Sigmoid colon (tissue), 7 donors: ENCODE data around the gene ANKS1A. TPM values are rescaled to one million over a fixed set of nuclear protein-coding genes. Genes with fewer than 3 reads are reported as not detected.

Experiments used
- DNase-seq: peaks from one replicate; pipeline ENCODE4 v3.0.0-alpha.2; 2019
- H3K27ac ChIP-seq, 4 donors: fragments of 200-600 bp; sonication (generic); one replicate each; pipeline ENCODE4 v1.5.1; 2016 to 2019; ENCODE audit warnings: mild to moderate bottlenecking in 1 of 4
- H3K27me3 ChIP-seq, 3 donors: fragments of 200-600 bp; sonication (generic); one replicate each; pipeline ENCODE4 v1.5.1; 2019; ENCODE audit warnings: mild to moderate bottlenecking in 1 of 3
- H3K36me3 ChIP-seq, 4 donors: fragments of 200-600 bp; sonication (generic); one replicate each; pipeline ENCODE4 v1.5.1; 2016 to 2019
- H3K4me1 ChIP-seq, 4 donors: fragments of 200-600 bp; sonication (generic); one replicate each; pipeline ENCODE4 v1.5.1; 2017 to 2019
- H3K4me3 ChIP-seq, 4 donors: fragments of 200-600 bp; sonication (generic); one replicate each; pipeline ENCODE4 v1.5.1; 2017 to 2019; ENCODE audit warnings: mild to moderate bottlenecking in 2 of 4, moderate library complexity in 1 of 4
- H3K9me3 ChIP-seq, 4 donors: fragments of 200-600 bp in 3 of 4; sonication (generic) in 3 of 4; one replicate each; pipeline versions ENCODE4 v1.5.1 to v1.6.1; 2013 to 2019
- CTCF ChIP-seq, 4 experiments: fragments of 450-650 bp in 3 of 4; fragments of 200-600 bp in 1 of 4; IDR thresholded peaks; one replicate each; pipeline ENCODE4 v1.5.1; 2016 to 2019; ENCODE audit warnings: antibody characterized with exemption in 4 of 4, mild to moderate bottlenecking in 3 of 4, moderate library complexity in 2 of 4
- EP300 ChIP-seq, 4 donors: sonication (generic); formaldehyde crosslinking; IDR thresholded peaks; one replicate each; pipeline ENCODE4 v1.6.1; 2017; ENCODE audit warnings: antibody characterized with exemption in 4 of 4
- POLR2A ChIP-seq, 2 donors: fragments of 450-650 bp; IDR thresholded peaks; one replicate each; pipeline ENCODE4 v1.6.1; 2016; ENCODE audit warnings: antibody characterized with exemption in 2 of 2, mild to moderate bottlenecking in 2 of 2, moderate library complexity in 2 of 2
- POLR2AphosphoS5 ChIP-seq, 4 donors: sonication (generic); formaldehyde crosslinking; IDR thresholded peaks; one replicate each; pipeline ENCODE4 v1.6.1; 2017; ENCODE audit warnings: antibody characterized with exemption in 4 of 4
- WGBS, 2 donors: extraction: QIAGEN DNeasy Blood & Tissue Kit; methylation state at CpG; one replicate each; pipeline ENCODE4 v1.1.7; 2013; 5-methylcytosine and 5-hydroxymethylcytosine counted together
- intact Hi-C: fragments of 100-400 bp; cut with DNase I; formaldehyde crosslinking; loops from one replicate; pipeline ENCODE4 v1.15.1; 2023
- polyA plus RNA-seq, 3 donors: library from polyadenylated mRNA; stranded (reverse); fragments of 200-250 nt; gene quantifications; one replicate each; pipeline ENCODE4 v1.2.3, GENCODE V29; 2013
- total RNA-seq, 4 donors: library from RNA; depleted of rRNA; stranded (reverse); fragments of >200 nt; gene quantifications; one replicate each; pipeline ENCODE4 v1.1.0, GENCODE V29; 2016
- donor health status: healthy with polysubstance abuse.
- donor health status: Bipolar disorder and iron deficiency.
- donor health status: healthy.

ANKS1A gene
- total and polyA plus RNA-seq, 7 donors = 9.0 to 60.1 (median 37.8) TPM

DNA sequence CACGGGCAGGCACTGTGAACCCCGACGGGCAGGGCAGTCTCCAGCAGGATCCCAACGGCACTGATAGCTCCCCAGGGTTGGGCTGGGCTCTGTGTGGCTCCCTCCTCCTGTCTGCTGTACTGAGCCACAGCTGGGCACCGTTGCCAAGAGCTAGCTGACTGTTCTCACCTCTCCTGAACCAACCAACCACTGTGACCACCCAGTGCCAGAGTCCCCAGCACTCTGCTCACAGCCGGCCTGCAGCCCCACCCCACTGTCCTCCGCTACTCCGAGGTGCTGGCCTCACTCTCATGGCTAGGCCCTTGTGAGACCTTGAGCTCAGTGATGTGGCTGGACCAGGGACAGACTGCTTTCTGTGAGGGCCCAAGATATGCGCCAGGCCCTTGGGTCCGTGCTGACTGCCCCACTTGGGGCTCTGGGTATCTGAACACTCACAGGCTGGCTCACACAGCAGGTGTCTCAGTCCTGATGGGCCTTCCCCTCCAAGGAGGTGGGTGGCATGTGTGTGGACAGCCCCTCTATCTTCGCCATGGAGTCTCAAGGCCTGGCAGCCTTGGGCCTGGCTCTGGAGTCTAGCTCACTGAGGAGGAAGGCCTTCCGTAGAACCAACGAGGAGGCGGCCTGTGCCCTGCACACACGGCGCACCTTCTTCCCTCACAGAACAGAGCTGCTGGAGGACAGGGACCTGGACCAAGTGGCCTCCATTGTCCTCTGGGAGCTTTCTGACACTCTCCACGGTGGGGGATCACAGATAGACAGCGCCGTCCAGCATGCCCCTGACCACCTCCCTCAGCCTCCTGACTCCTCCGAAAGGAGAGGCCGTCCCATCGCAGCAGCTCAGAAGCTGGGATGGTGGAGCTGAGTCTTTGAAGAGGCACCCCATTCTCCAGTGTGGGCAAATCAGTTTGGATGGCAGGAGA lies 198.6 kb downstream of the ANKS1A start:
- DNase-seq = peak; percentile 67
- no peak for TF ChIP-seq CTCF (IDR thresholded peaks at IDR 0.05)
- no peak for TF ChIP-seq EP300 (IDR thresholded peaks at IDR 0.05)
- no peak for TF ChIP-seq POLR2AphosphoS5 (IDR thresholded peaks at IDR 0.05)
- no peak for TF ChIP-seq POLR2A (IDR thresholded peaks at IDR 0.05)
- peak overlapping the region; percentile 67 to 82 (median 78) for H3K27ac ChIP-seq
- H3K4me1 ChIP-seq = peaks cover 0 to 77% (median 61%) of the 10 kb centered on the region in 4 donors
- intact Hi-C loops = no loop called here
- 91 to 94% methylated on average over 22 of the region's 22 CpGs for WGBS, 2 donors
- no peaks in the 10 kb centered on the region for H3K9me3 ChIP-seq
- no peak overlapping the region for H3K4me3 ChIP-seq
- H3K27me3 ChIP-seq = no peaks in the 10 kb centered on the region
- peaks cover 51 to 68% (median 65%) of the 10 kb centered on the region in 4 donors for H3K36me3 ChIP-seq

- H3K27me3 ChIP-seq = no peaks in the 10 kb centered on the region
- H3K4me3 ChIP-seq = no peak overlapping the region
- no peaks in the 10 kb centered on the region for H3K9me3 ChIP-seq
- peaks cover 0 to 83% (median 65%) of the 10 kb centered on the region in 4 donors for H3K4me1 ChIP-seq
- intact Hi-C loops = no loop called here
- WGBS, 2 donors = 86 to 90% methylated on average over 24 of the region's 24 CpGs
- no peak for TF ChIP-seq POLR2AphosphoS5 (IDR thresholded peaks at IDR 0.05)
- no peak for TF ChIP-seq CTCF (IDR thresholded peaks at IDR 0.05)
- no peak for TF ChIP-seq POLR2A (IDR thresholded peaks at IDR 0.05)
- no peak for TF ChIP-seq EP300 (IDR thresholded peaks at IDR 0.05)
- peaks cover 45 to 59% (median 55%) of the 10 kb centered on the region in 4 donors for H3K36me3 ChIP-seq
- peak overlapping the region; percentile 67 to 82 (median 78) for H3K27ac ChIP-seq
- peak; percentile 61 for DNase-seq
These were observed 199.5 kb downstream of the ANKS1A start for GRCh38 chr6:35088281-35089215.

- Histone ChIP-seq H3K27me3 (no peaks in the 10 kb centered on the region), H3K4me1 (peaks cover 0 to 79% (median 61%) of the 10 kb centered on the region in 4 donors), H3K4me3 (no peak overlapping the region), H3K27ac (peak overlapping the region; percentile 67 to 82 (median 78)), H3K9me3 (no peaks in the 10 kb centered on the region), H3K36me3 (peaks cover 44 to 51% (median 48%) of the 10 kb centered on the region in 4 donors)
- no peak for DNase-seq
- TF ChIP-seq POLR2AphosphoS5 (IDR thresholded peaks at IDR 0.05) (peak in 1 of 4 donors; percentile 4), CTCF (IDR thresholded peaks at IDR 0.05) (no peak)
- intact Hi-C loops = no loop called here
- WGBS, 2 donors = 95 to 97% methylated on average over 19 of the region's 19 CpGs
These were observed 200.3 kb downstream of the ANKS1A start for GRCh38 chr6:35089216-35089934.

DNA sequence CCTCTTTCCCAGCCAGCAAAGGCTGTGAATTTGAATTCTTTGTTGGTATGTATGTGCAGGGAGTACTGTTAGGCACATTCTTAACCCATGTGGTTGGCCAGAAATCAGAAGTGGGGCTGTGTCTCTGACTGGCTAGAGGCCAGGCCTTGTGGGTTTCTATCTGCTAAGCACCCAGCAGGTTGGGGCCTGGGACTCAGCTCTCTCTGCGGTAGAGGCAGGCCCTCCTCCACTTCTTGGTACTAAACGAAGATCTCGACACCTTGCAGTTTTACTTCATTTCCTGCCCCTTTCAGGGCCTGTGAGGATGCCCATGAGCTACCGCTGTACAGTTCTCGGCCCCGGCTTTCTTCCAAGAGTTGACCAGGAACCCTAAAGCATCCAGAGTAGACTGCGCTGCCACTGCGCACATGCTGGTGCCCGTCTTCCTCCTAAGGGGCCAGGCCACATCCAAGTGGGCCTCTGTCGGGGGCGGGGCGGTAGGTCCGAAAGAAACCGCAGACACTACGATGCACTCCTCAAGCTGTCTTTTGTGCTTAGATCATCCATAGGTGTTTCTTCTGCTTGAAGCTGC lies 201.0 kb downstream of the ANKS1A start:
- intact Hi-C loops = loop anchor here (5.0 kb wide), 1 partner anchor 73 kb away; no protein-coding TSS in a partner anchor
- peaks cover 38 to 44% (median 41%) of the 10 kb centered on the region in 4 donors for H3K36me3 ChIP-seq
- no peaks in the 10 kb centered on the region for H3K9me3 ChIP-seq
- peaks cover 0 to 75% (median 61%) of the 10 kb centered on the region in 4 donors for H3K4me1 ChIP-seq
- H3K27me3 ChIP-seq = no peaks in the 10 kb centered on the region
- WGBS, 2 donors = 88 to 93% methylated on average over 15 of the region's 15 CpGs
- peak overlapping the region; percentile 67 to 82 (median 78) for H3K27ac ChIP-seq
- peak; percentile 67 for DNase-seq
- no peak overlapping the region for H3K4me3 ChIP-seq
- TF ChIP-seq POLR2AphosphoS5 (IDR thresholded peaks at IDR 0.05) (peak in 1 of 4 donors; percentile 14), POLR2A (IDR thresholded peaks at IDR 0.05) (no peak)
